CD4-positive, alpha-beta T cell (primary cell): ENCODE data around the gene ICAM2. TPM values are rescaled to one million over a fixed set of nuclear protein-coding genes. Genes with fewer than 3 reads are reported as not detected.

Experiments used
- ATAC-seq: fragments of 200-7000 bp; cut with Tn5 transposase; one replicate; pipeline ENCODE4 v1.10.0; 2022; ENCODE audit warnings: mild to moderate bottlenecking; ENCODE audit not compliant: poor library complexity
- CTCF ChIA-PET: fragments of 350-600 bp; sonication (Branson Sonifier 250); formaldehyde crosslinking; loops from one replicate; lab custom pipeline; 2021; ENCODE audit warnings: antibody characterized with exemption, inconsistent platforms; lab: Charles Lee
- POLR2A ChIA-PET: fragments of 350-600 bp; sonication (Branson Sonifier 250); formaldehyde crosslinking; loops from one replicate; lab custom pipeline; 2021; ENCODE audit warnings: antibody characterized with exemption, inconsistent platforms; lab: Charles Lee
- DNase-seq, 14 experiments: peaks; one replicate each; pipeline ENCODE4 v3.0.0-alpha.2; 2013 to 2020; ENCODE audit warnings: mixed read lengths in 2 of 14
- H3K27ac ChIP-seq, 2 donors: one replicate each; pipeline versions ENCODE4 v1.5.1 to v1.7.0; 2013; ENCODE audit warnings: low read length in 2 of 2, low read depth in 1 of 2, mild to moderate bottlenecking in 1 of 2
- H3K27me3 ChIP-seq, 2 experiments: 1 replicate in 1 of 2; 2 replicates in 1 of 2; pipeline versions ENCODE4 v1.6.1 to v1.7.0; 2013; ENCODE audit warnings: low read length in 2 of 2, control low read depth in 1 of 2, mild to moderate bottlenecking in 1 of 2, moderate library complexity in 1 of 2; ENCODE audit not compliant: insufficient read depth in 2 of 2, control insufficient read depth in 1 of 2
- H3K36me3 ChIP-seq: one replicate; pipeline ENCODE4 v1.6.1; 2013; ENCODE audit warnings: low read length, control low read depth; ENCODE audit not compliant: insufficient read depth
- H3K4me1 ChIP-seq: one replicate; pipeline ENCODE4 v1.6.1; 2013; ENCODE audit warnings: low read length, control low read depth; ENCODE audit not compliant: insufficient read depth
- H3K4me3 ChIP-seq: one replicate; pipeline ENCODE4 v1.5.1; 2013; ENCODE audit warnings: mild to moderate bottlenecking, low read length, moderate library complexity
- H3K9me3 ChIP-seq, 2 experiments: 1 replicate in 1 of 2; 2 replicates in 1 of 2; pipeline versions ENCODE4 v1.6.1 to v1.7.0; 2013; ENCODE audit warnings: low read length in 2 of 2, mild to moderate bottlenecking in 2 of 2, control low read depth in 1 of 2, moderate library complexity in 1 of 2; ENCODE audit not compliant: control insufficient read depth in 1 of 2, insufficient read depth in 1 of 2
- H3K27ac Mint-ChIP-seq: one replicate; pipeline ENCODE4 v1.8.0; 2020; ENCODE audit warnings: mixed read lengths
- H3K27me3 Mint-ChIP-seq: one replicate; pipeline ENCODE4 v1.8.0; 2021; ENCODE audit warnings: mixed read lengths
- H3K36me3 Mint-ChIP-seq: one replicate; pipeline ENCODE4 v1.8.0; 2021; ENCODE audit warnings: low read depth, mixed read lengths
- H3K4me1 Mint-ChIP-seq: one replicate; pipeline ENCODE4 v1.8.0; 2021; ENCODE audit warnings: low read depth, mixed read lengths
- H3K4me3 Mint-ChIP-seq: one replicate; pipeline ENCODE4 v1.8.0; 2020; ENCODE audit warnings: mild to moderate bottlenecking, mixed read lengths
- H3K9me3 Mint-ChIP-seq: one replicate; pipeline ENCODE4 v1.8.0; 2020; ENCODE audit warnings: mixed read lengths
- CTCF ChIP-seq: fragments of 200-600 bp; IDR thresholded peaks from one replicate; pipeline ENCODE4 v1.8.0; 2022; ENCODE audit warnings: antibody characterized with exemption, mild to moderate bottlenecking
- intact Hi-C, 2 experiments: fragments of 100-400 bp; cut with DNase I in 1 of 2; cut with micrococcal nuclease in 1 of 2; formaldehyde crosslinking; loops; one replicate each; pipeline versions ENCODE4 v1.15.1 to v1.9.0; 2023 to 2025; cut with DNase I, micrococcal nuclease
- total RNA-seq, 174 experiments: library from RNA in 2 of 174; stranded (reverse) in 2 of 174; gene quantifications; one replicate each; pipeline ENCODE4 v1.2.3 and lab custom pipeline; 2021 to 2026

The ICAM2 gene
- total RNA-seq, 2 experiments from 2014 or later, result 50.6 to 54.7 TPM

- no peak overlapping the region for H3K4me3 ChIP-seq
- H3K27ac ChIP-seq, result peak overlapping the region in 1 of 2 donors; percentile 14
- no peaks in the 10 kb centered on the region for H3K27me3 Mint-ChIP-seq
- no peaks in the 10 kb centered on the region for H3K27me3 ChIP-seq
- H3K9me3 ChIP-seq, result peaks cover 0 to 25% of the 10 kb centered on the region in 2 experiments
- DNase-seq (no peak), ATAC-seq (no peak)
- H3K4me1 Mint-ChIP-seq, result peaks cover 59% of the 10 kb centered on the region
- H3K4me1 ChIP-seq, result peaks cover 58% of the 10 kb centered on the region
- ChIA-PET POLR2A (interaction anchor here (0.8 to 8.5 kb wide), 7 partner anchors 15 to 79 kb away, joined by 3 to 58 read pairs (median 6); partner anchors contain the start of gene ERN1), CTCF (interaction anchor here (1.1 kb wide), 1 partner anchor 66 kb away, joined by 3 read pairs; no protein-coding TSS in a partner anchor)
- H3K36me3 ChIP-seq, result peaks cover 81% of the 10 kb centered on the region
- peak overlapping the region; percentile 49 for H3K4me3 Mint-ChIP-seq
- peak overlapping the region; percentile 81 for H3K27ac Mint-ChIP-seq
- H3K36me3 Mint-ChIP-seq, result peaks cover 95% of the 10 kb centered on the region
- H3K9me3 Mint-ChIP-seq, result peaks cover 7% of the 10 kb centered on the region
- TF ChIP-seq CTCF, result no peak
- intact Hi-C loops, result loop anchor here in 1 of 2 experiments (2.0 to 5.0 kb wide), 2 partner anchors 15 to 40 kb away; no protein-coding TSS in a partner anchor
Observed at GRCh38 chr17:64067657-64068056, 47.2 kb upstream of the ICAM2 start.

GRCh38 chr17:64066716-64067115 is 46.3 kb upstream of the ICAM2 start:
- peaks cover 95% of the 10 kb centered on the region for H3K36me3 Mint-ChIP-seq
- H3K27ac Mint-ChIP-seq, result peak overlapping the region; percentile 81
- H3K9me3 Mint-ChIP-seq, result peaks cover 7% of the 10 kb centered on the region
- TF ChIP-seq CTCF, result no peak
- POLR2A ChIA-PET, result interaction anchor here (0.8 to 8.5 kb wide), 10 partner anchors 14 to 80 kb away, joined by 3 to 58 read pairs (median 4); partner anchors contain the start of genes ERN1 and ICAM2
- Histone ChIP-seq H3K9me3 (peaks cover 0 to 25% of the 10 kb centered on the region in 2 experiments), H3K27me3 (no peaks in the 10 kb centered on the region), H3K4me1 (peaks cover 67% of the 10 kb centered on the region), H3K27ac (peak overlapping the region in 1 of 2 donors; percentile 14), H3K36me3 (peaks cover 80% of the 10 kb centered on the region), H3K4me3 (peak overlapping the region; percentile 47)
- H3K27me3 Mint-ChIP-seq, result no peaks in the 10 kb centered on the region
- intact Hi-C loops, result loop anchor here in 1 of 2 experiments (2.0 to 5.0 kb wide), 2 partner anchors 16 to 39 kb away; no protein-coding TSS in a partner anchor
- ATAC-seq (peak; percentile 87), DNase-seq (peak in 9 of 14 experiments; percentile 21 to 90 (median 53))
- peaks cover 65% of the 10 kb centered on the region for H3K4me1 Mint-ChIP-seq
- CTCF ChIA-PET, result interaction anchor here (1.0 to 1.2 kb wide), 2 partner anchors 64 to 67 kb away, joined by 3 read pairs; partner anchors contain the start of gene ERN1
- peak overlapping the region; percentile 71 for H3K4me3 Mint-ChIP-seq

GRCh38 chr17:64065161-64065560 is 44.7 kb upstream of the ICAM2 start:
- TF ChIP-seq CTCF, result no peak
- ChIA-PET POLR2A (interaction anchor here (1.1 to 8.5 kb wide), 2 partner anchors 14 to 81 kb away, joined by 3 to 58 read pairs; no protein-coding TSS in a partner anchor), CTCF (interaction anchor here (1.8 kb wide), 1 partner anchor 80 kb away, joined by 4 read pairs; no protein-coding TSS in a partner anchor)
- Mint-ChIP-seq H3K9me3 (peaks cover 5% of the 10 kb centered on the region), H3K4me1 (peaks cover 77% of the 10 kb centered on the region), H3K36me3 (peaks cover 95% of the 10 kb centered on the region), H3K27me3 (no peaks in the 10 kb centered on the region), H3K4me3 (peak overlapping the region; percentile 82), H3K27ac (peak overlapping the region; percentile 80)
- no peaks in the 10 kb centered on the region for H3K27me3 ChIP-seq
- peaks cover 81% of the 10 kb centered on the region for H3K4me1 ChIP-seq
- H3K36me3 ChIP-seq, result peaks cover 80% of the 10 kb centered on the region
- intact Hi-C loops, result loop anchor here in 1 of 2 experiments (5.0 kb wide), 1 partner anchor 38 kb away; no protein-coding TSS in a partner anchor
- ATAC-seq (no peak), DNase-seq (no peak)
- H3K4me3 ChIP-seq, result peak overlapping the region; percentile 47
- peaks cover 0 to 20% of the 10 kb centered on the region in 2 experiments for H3K9me3 ChIP-seq
- no peak overlapping the region for H3K27ac ChIP-seq
